RWPE1 (cell line): ENCODE data around the gene KCNN3.

Experiments
- CTCF ChIA-PET: fragments of 350-600 bp; sonication (Branson Sonifier 250); formaldehyde crosslinking; extraction: SDS; loops from one replicate; lab custom pipeline; 2021; lab: Yijun Ruan, JAX
- POLR2A ChIA-PET: fragments of 400-600 bp; formaldehyde crosslinking; extraction: SDS; loops from one replicate; lab custom pipeline; 2020; ENCODE audit warnings: antibody characterized with exemption; ENCODE audit not compliant: low non-redundant PET; lab: Yijun Ruan, JAX
- DNase-seq: peaks from one replicate; pipeline ENCODE4 v3.0.0; 2012; ENCODE audit warnings: low spot score
- H3K27ac ChIP-seq: fragments of 450-650 bp; 2 replicates; pipeline ENCODE4 v1.5.1; 2017
- CTCF ChIP-seq: fragments of 450-650 bp; conservative IDR thresholded peaks from 2 replicates; pipeline ENCODE4 v1.5.1; 2017; ENCODE audit warnings: low read depth, mild to moderate bottlenecking

The KCNN3 gene

GRCh38 chr1:154764773-154765172, 105.3 kb downstream of the KCNN3 start:
- POLR2A ChIA-PET: interaction anchor here (0.6 kb wide), 1 partner anchor 1430 kb away, joined by 6 read pairs; no protein-coding TSS in a partner anchor
- CTCF ChIA-PET: no interaction called here
- no peak for TF ChIP-seq CTCF
- no peak overlapping the region for H3K27ac ChIP-seq
- no peak for DNase-seq

DNA sequence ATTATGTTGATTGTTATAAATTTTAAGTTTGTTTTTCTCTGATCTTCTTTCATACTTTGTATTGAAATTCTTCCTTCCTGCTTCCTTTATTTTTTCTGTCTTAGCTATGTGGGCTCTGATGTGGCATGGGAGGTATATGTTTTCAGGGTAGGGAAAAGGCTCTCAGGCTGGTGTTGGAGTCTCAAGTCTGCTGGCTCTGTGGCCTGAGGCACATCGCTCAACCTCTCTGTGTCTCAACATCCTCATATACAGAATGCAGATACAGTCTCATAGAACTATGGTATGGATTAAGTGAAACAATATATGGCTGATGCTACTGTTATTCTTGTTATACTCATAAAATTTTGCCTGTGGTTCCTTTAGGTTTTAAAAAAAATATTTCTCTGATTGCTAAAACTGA, 105.9 kb downstream of the KCNN3 start:
- CTCF ChIA-PET: no interaction called here
- H3K27ac ChIP-seq: no peak overlapping the region
- TF ChIP-seq CTCF: no peak
- POLR2A ChIA-PET: no interaction called here
- no peak for DNase-seq

DNA sequence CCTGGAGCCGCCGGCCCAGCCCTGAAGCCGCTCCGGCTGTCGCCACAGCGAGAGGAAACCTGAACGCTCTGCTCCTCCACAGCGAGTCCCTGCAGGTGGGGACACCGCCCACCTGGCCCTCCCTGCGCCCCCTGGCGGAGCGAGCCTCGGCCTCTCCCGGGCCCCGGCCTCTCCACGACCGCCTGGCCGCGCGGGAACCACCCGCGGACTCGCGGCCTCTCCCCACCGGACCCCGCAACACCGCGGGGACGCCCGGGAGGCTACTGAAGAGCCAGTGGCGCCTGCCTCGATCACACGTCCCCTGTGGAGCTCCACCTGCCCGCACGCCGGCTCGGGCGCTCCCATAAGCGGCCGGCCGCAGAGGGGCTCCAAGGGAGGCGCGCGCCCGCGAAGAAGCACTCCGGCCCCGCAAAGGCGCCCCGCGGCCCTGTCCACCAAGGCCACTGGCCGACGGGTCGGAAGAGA, 109.6 kb downstream of the KCNN3 start:
- peak; percentile 68 for DNase-seq
- peak; percentile 67 for TF ChIP-seq CTCF
- H3K27ac ChIP-seq: no peak overlapping the region
- POLR2A ChIA-PET: no interaction called here
- CTCF ChIA-PET: interaction anchor here (0.7 to 2.2 kb wide), 6 partner anchors 10 to 282 kb away, joined by 3 to 11 read pairs (median 4); no protein-coding TSS in a partner anchor

GRCh38 chr1:154759793-154760192, 110.3 kb downstream of the KCNN3 start:
- no peak overlapping the region for H3K27ac ChIP-seq

DNA sequence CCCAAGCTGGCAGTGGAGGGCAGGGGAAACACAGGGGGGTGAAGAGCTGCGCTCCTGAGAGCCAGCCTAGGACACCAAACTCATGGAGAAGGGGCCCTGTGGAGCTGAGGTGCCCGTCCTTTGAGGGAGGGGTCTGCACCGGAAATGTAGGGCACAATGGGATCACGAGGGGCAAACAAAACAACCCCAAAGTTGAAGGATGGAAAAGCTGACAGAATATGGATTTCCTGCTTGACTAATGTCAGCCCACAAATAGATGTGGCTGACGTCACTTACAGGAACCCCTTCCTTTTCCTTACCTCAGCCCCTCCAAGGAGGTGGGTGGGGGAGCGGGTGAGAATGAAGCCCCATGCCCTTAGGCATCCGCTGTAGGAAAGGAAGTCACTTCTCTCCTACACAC, 110.9 kb downstream of the KCNN3 start:
- no peak for TF ChIP-seq CTCF
- ChIA-PET CTCF (interaction anchor here (1.2 to 2.2 kb wide), 2 partner anchors 90 to 280 kb away, joined by 3 to 11 read pairs; no protein-coding TSS in a partner anchor), POLR2A (no interaction called here)
- no peak overlapping the region for H3K27ac ChIP-seq
- no peak for DNase-seq

More at GRCh38 chr1:154759793-154760192, 110.3 kb downstream of the KCNN3 start:
- ChIA-PET CTCF (interaction anchor here (0.7 to 2.2 kb wide), 5 partner anchors 10 to 280 kb away, joined by 3 to 11 read pairs (median 3); no protein-coding TSS in a partner anchor), POLR2A (no interaction called here)
- no peak for TF ChIP-seq CTCF
- no peak for DNase-seq

GRCh38 chr1:154758346-154758745, 111.7 kb downstream of the KCNN3 start:
- POLR2A ChIA-PET: no interaction called here
- no peak for TF ChIP-seq CTCF
- no peak for DNase-seq
- CTCF ChIA-PET: interaction anchor here (1.2 kb wide), 1 partner anchor 279 kb away, joined by 3 read pairs; no protein-coding TSS in a partner anchor
- no peak overlapping the region for H3K27ac ChIP-seq
